Astrocyte of the spinal cord (primary cell): ENCODE data around the gene BMERB1.
A peak's percentile ranks its signal among the peaks of the same experiment; 100 is the strongest.
"Not testable (repeated sequence)": the region's sequence is repeated elsewhere in the genome, so short reads cannot be mapped to it uniquely, and the experiment has no call there.

Source experiments
- DNase-seq: peaks from one replicate; pipeline ENCODE4 v3.0.0; 2011; ENCODE audit warnings: low read depth, low spot score
- H3K4me3 ChIP-seq: 2 replicates; pipeline ENCODE4 v1.5.1; 2011; ENCODE audit warnings: low read depth, mild to moderate bottlenecking, low read length, moderate library complexity
- CTCF ChIP-seq: IDR thresholded peaks from 2 replicates; pipeline ENCODE4 v1.5.1; 2012; ENCODE audit warnings: low read depth, mild to moderate bottlenecking, low read length, inconsistent platforms
- in situ Hi-C: cut with HindIII; loops from 2 replicates; pipeline ENCODE4 v1.10.0; 2017; ENCODE audit warnings: low sequenced_read_pairs

Gene BMERB1

DNA sequence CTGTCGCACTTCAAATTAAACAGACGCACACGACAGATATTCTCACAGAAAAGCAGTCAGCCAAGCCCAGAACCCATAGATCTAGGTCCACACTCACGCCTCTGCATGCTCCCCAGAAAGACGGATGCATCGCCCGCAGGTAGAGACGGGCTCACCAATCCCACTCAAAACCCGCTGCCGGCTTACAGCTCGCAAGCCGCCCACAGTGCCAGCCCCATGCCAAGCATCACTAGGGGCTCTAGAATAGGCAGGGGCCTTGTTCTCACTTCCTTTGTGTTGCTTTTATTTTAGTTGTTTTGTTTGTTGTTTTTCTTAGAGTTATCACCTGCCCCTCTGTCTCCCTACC, 336 bp upstream of the BMERB1 start:
- no peak for DNase-seq

DNA sequence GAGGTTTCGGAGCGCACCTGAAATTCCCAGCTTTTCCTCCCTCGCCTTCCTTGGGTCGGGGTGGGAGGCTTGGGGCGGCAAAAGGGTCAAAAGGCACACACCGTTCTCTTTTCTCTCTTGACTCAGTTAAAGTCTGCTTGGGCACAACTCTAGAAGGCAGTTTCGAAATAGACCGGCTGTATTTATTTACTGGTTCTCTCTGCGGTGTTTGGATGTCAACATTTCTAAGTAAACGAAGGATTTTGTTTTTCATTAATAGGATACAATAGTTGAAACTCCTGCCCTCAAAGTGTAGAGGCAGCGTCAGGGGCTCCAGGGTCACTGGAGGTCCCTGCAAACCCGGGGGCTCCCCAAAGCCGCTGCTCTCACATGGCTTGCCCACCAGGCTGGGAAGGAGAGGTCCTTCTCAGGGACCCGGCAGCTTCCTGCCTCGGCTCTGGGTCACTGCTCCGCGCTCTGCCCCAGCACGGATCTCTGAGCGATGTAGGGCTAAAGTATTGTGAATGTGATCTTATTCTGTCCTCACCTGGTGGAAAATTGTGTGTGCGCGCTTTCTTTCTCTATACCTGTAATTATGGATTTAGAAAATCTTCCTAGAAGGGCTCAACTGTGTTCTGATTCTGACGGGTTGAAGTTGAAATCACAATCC, 952 bp downstream of the BMERB1 start:
- no peak for DNase-seq
- in situ Hi-C loops: no loop called here
- TF ChIP-seq CTCF: no peak
- peak overlapping the region; percentile 86 for H3K4me3 ChIP-seq

More for the DNA sequence above, 336 bp upstream of the BMERB1 start:
- no peak for TF ChIP-seq CTCF
- in situ Hi-C loops: no loop called here
- H3K4me3 ChIP-seq: peak overlapping the region; percentile 86

DNA sequence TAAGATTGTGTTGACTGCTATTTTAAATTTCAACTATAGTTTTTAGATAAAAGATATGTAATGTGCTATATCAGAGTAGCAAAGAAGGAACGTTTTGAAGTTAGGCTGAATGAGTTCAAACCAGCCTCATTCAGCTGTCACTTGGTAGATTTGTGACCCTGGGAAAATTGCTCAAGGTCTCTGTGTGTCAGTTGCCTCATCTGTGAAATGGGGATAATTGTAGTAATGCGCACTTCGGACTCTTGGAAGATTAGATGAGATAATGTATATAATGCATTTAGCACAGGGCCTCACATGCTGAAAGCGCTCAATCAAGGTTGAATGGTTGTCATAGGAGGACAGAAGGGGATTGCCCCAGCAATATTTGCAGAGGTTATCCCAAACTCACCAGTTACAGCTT, 4.7 kb downstream of the BMERB1 start:
- H3K4me3 ChIP-seq: no peak overlapping the region
- no peak for DNase-seq
- in situ Hi-C loops: no loop called here
- TF ChIP-seq CTCF: no peak

- DNase-seq: no peak
- TF ChIP-seq CTCF: no peak
- in situ Hi-C loops: no loop called here
- H3K4me3 ChIP-seq: no peak overlapping the region
These were observed 5.1 kb downstream of the BMERB1 start for GRCh38 chr16:15439521-15439920.

- in situ Hi-C loops: no loop called here
- no peak for TF ChIP-seq CTCF
- no peak overlapping the region for H3K4me3 ChIP-seq
- DNase-seq: peak; percentile 54
These were observed 6.5 kb downstream of the BMERB1 start for GRCh38 chr16:15440852-15441251.

DNA sequence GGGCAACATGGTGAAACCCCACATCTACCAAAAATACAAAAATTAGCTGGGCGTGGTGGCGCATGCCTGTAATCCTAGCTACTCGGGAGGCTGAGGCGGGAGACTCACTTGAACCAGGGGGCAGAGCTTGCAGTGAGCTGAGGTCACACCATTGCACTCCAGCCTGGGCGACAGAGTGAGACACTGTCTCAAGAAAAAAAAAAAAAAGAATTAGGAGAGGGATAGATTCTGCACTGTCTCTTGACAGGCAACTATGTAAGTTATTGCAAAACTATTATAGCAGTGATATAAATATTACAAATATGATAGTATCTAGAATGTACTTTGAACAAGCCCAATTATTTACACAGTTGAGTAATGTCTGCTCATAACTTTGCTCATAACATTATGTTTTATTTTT, 7.8 kb downstream of the BMERB1 start:
- in situ Hi-C loops, DNase-seq, H3K4me3 ChIP-seq: not testable (repeated sequence)

- H3K4me3 ChIP-seq: no peak overlapping the region
- in situ Hi-C loops: no loop called here
- no peak for DNase-seq
- no peak for TF ChIP-seq CTCF
These were observed 9.4 kb downstream of the BMERB1 start for GRCh38 chr16:15443753-15444152.
